Activated CD8-positive, alpha-beta T cell treated with anti-CD3 and anti-CD28 coated beads for 36 hours (primary cell): ENCODE results near the gene SIRT6. TPM values are rescaled to one million over a fixed set of nuclear protein-coding genes. Genes with fewer than 3 reads are reported as not detected.
"Not testable (repeated sequence)": the region's sequence is repeated elsewhere in the genome, so short reads cannot be mapped to it uniquely, and the experiment has no call there.

ENCODE experiments used
- ATAC-seq: fragments of 200-7000 bp; cut with Tn5 transposase; one replicate; pipeline ENCODE4 v1.10.0; 2021; ENCODE audit warnings: mild to moderate bottlenecking, moderate library complexity
- CTCF ChIA-PET: fragments of 350-600 bp; sonication (Branson Sonifier 250); formaldehyde crosslinking; loops from one replicate; lab custom pipeline; 2021; ENCODE audit warnings: antibody characterized with exemption; lab: Charles Lee
- POLR2A ChIA-PET: fragments of 350-600 bp; sonication (Branson Sonifier 250); formaldehyde crosslinking; loops from one replicate; lab custom pipeline; 2021; ENCODE audit warnings: antibody characterized with exemption; lab: Charles Lee
- DNase-seq: peaks from one replicate; pipeline ENCODE4 v3.0.0-alpha.2; 2020
- H3K27ac Mint-ChIP-seq: one replicate; pipeline ENCODE4 v1.8.0; 2021; ENCODE audit warnings: mild to moderate bottlenecking, mixed read lengths
- H3K27me3 Mint-ChIP-seq: one replicate; pipeline ENCODE4 v1.8.0; 2021; ENCODE audit warnings: mixed read lengths
- H3K36me3 Mint-ChIP-seq: one replicate; pipeline ENCODE4 v1.8.0; 2021; ENCODE audit warnings: low read depth, mixed read lengths
- H3K4me1 Mint-ChIP-seq: one replicate; pipeline ENCODE4 v1.8.0; 2021; ENCODE audit warnings: low read depth, mixed read lengths
- H3K4me3 Mint-ChIP-seq: one replicate; pipeline ENCODE4 v1.8.0; 2021; ENCODE audit warnings: mild to moderate bottlenecking, moderate library complexity, mixed read lengths
- H3K9me3 Mint-ChIP-seq: one replicate; pipeline ENCODE4 v1.8.0; 2021; ENCODE audit warnings: mixed read lengths
- intact Hi-C: fragments of 100-400 bp; cut with micrococcal nuclease; formaldehyde crosslinking; loops from one replicate; pipeline ENCODE4 v1.10.0; 2022
- total RNA-seq, 2 experiments: library from RNA; stranded (reverse); gene quantifications; one replicate each; pipeline ENCODE4 v1.2.3, GENCODE V29; 2021
- TF ChIP-seq, protein P1 (sequence below): fragments of 200-600 bp; IDR thresholded peaks from one replicate; pipeline ENCODE4 v1.8.0; 2022; ENCODE audit warnings: antibody characterized with exemption, mild to moderate bottlenecking

SIRT6 gene
- total RNA-seq, 2 experiments from 2014 or later, result 26.9 to 28.3 TPM

DNA sequence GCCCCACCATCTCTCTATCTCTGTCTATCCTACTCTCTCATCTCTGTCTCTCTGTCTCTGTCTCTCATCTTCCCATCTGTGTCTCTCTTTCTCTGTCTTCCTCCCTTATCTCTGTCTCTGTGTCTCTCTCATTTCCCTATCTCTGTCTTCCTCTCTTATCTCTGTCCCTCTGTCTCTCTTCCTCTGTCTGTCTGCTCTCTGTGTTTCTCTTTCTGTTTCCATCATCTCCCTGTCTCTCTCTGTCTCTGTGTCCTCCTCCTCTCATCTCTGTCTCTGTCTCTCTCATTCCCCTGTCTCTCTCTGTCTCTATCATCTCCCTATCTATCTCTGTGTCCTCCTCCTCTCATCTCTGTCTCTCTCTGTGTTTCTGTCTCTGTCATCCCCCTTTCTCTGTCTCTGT lies 45.4 kb upstream of the SIRT6 start:
- intact Hi-C loops, result no loop called here
- Mint-ChIP-seq H3K9me3 (no peaks in the 10 kb centered on the region), H3K27me3 (peaks cover 2% of the 10 kb centered on the region), H3K36me3 (no peaks in the 10 kb centered on the region), H3K4me3 (no peak overlapping the region), H3K4me1 (peaks cover 13% of the 10 kb centered on the region), H3K27ac (no peak overlapping the region)
- CTCF ChIA-PET, result no interaction called here
- POLR2A ChIA-PET, result no interaction called here
- ATAC-seq (no peak), DNase-seq (no peak)
- TF ChIP-seq, protein P1, sequence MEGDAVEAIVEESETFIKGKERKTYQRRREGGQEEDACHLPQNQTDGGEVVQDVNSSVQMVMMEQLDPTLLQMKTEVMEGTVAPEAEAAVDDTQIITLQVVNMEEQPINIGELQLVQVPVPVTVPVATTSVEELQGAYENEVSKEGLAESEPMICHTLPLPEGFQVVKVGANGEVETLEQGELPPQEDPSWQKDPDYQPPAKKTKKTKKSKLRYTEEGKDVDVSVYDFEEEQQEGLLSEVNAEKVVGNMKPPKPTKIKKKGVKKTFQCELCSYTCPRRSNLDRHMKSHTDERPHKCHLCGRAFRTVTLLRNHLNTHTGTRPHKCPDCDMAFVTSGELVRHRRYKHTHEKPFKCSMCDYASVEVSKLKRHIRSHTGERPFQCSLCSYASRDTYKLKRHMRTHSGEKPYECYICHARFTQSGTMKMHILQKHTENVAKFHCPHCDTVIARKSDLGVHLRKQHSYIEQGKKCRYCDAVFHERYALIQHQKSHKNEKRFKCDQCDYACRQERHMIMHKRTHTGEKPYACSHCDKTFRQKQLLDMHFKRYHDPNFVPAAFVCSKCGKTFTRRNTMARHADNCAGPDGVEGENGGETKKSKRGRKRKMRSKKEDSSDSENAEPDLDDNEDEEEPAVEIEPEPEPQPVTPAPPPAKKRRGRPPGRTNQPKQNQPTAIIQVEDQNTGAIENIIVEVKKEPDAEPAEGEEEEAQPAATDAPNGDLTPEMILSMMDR, result no peak

GRCh38 chr19:4225885-4226284 lies 43.5 kb upstream of the SIRT6 start:
- no peak for ATAC-seq
- TF ChIP-seq, protein P1, result no peak
- Mint-ChIP-seq H3K4me3 (no peak overlapping the region), H3K9me3 (no peaks in the 10 kb centered on the region), H3K27me3 (peaks cover 3% of the 10 kb centered on the region), H3K4me1 (peaks cover 13% of the 10 kb centered on the region), H3K36me3 (no peaks in the 10 kb centered on the region), H3K27ac (no peak overlapping the region)
- ChIA-PET CTCF (no interaction called here), POLR2A (no interaction called here)
- no peak for DNase-seq
- intact Hi-C loops, result no loop called here

DNA sequence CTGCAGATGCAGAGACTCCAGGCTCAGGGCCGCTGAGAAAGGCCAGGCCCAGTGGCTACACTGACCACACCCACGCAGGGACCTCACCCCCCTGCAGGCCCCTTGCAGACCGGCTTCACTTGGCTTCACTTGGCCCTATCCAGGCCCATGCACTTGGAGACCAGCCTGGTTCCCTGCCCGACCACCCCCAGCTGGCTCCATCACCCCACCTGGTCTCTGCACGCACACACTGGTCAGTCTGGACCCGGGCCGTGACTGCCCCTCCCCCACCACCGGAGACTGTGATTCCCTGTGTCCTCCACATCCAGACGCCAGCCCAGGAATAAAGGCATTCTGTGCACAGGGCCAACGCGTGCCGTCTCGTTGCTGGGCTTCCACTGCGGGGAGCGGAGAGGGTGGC lies 42.1 kb upstream of the SIRT6 start:
- Mint-ChIP-seq H3K4me3 (no peak overlapping the region), H3K4me1 (peaks cover 9% of the 10 kb centered on the region), H3K9me3 (no peaks in the 10 kb centered on the region), H3K27ac (no peak overlapping the region), H3K27me3 (peaks cover 3% of the 10 kb centered on the region), H3K36me3 (no peaks in the 10 kb centered on the region)
- ChIA-PET POLR2A (no interaction called here), CTCF (no interaction called here)
- TF ChIP-seq, protein P1, result no peak
- DNase-seq (no peak), ATAC-seq (no peak)
- intact Hi-C loops, result no loop called here

DNA sequence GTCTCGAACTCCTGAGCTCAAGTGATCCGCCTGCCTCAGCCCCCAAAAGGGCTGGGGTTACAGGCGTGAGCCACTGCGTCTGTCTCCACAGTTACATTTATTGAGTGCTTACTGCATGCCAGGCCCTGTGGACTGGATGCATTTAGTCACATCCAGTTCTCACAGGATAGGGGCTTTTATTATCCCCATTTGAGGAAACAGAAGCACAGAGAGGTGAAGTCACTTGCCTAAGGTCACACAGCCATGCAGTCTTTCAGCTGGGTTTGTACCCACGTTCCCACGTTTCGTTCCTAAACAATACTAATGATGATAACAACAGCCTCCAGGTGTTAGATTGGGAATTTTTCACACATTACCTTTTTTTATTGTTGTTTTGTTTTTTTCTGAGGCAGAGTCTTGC lies 37.8 kb upstream of the SIRT6 start:
- Mint-ChIP-seq H3K36me3 (no peaks in the 10 kb centered on the region), H3K27ac (no peak overlapping the region), H3K4me3 (no peak overlapping the region), H3K9me3 (peaks cover 5% of the 10 kb centered on the region), H3K27me3 (peaks cover 1% of the 10 kb centered on the region), H3K4me1 (no peaks in the 10 kb centered on the region)
- TF ChIP-seq, protein P1, result no peak
- intact Hi-C loops, result no loop called here
- ChIA-PET CTCF (interaction anchor here (0.8 kb wide), 1 partner anchor 12 kb away, joined by 4 read pairs; no protein-coding TSS in a partner anchor), POLR2A (interaction anchor here (0.6 kb wide), 1 partner anchor 142 kb away, joined by 3 read pairs; no protein-coding TSS in a partner anchor)
- no peak for ATAC-seq
- no peak for DNase-seq

DNA sequence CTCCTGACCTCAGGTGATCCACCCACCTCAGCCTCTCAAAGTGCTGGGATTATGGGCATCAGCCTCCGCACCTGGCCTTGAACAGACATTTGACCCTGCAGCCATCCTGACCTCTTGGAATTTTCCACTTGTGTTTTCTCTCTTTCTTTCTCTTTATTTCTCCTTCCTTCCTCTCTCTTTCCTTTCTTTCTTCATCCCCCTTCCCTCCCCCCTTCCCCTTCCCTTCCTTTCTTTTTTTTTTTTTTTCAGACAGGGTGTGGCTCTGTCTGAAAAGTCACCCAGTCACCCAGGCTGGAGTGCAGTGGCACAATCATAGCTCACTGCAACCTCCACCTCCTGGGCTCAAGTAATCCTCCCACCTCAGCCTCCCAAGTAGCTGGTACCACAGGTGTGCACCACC lies 36.2 kb upstream of the SIRT6 start:
- H3K9me3 Mint-ChIP-seq, DNase-seq, H3K4me1 Mint-ChIP-seq, ATAC-seq, POLR2A ChIA-PET, intact Hi-C loops, H3K27ac Mint-ChIP-seq, H3K36me3 Mint-ChIP-seq, H3K4me3 Mint-ChIP-seq, H3K27me3 Mint-ChIP-seq: not testable (repeated sequence)
- CTCF ChIA-PET, result interaction anchor here (1.5 to 2.3 kb wide), 3 partner anchors 10 to 78 kb away, joined by 5 to 9 read pairs (median 6); no protein-coding TSS in a partner anchor
